ENCODE data around the gene ZNF688.

ZNF688 gene

DNA sequence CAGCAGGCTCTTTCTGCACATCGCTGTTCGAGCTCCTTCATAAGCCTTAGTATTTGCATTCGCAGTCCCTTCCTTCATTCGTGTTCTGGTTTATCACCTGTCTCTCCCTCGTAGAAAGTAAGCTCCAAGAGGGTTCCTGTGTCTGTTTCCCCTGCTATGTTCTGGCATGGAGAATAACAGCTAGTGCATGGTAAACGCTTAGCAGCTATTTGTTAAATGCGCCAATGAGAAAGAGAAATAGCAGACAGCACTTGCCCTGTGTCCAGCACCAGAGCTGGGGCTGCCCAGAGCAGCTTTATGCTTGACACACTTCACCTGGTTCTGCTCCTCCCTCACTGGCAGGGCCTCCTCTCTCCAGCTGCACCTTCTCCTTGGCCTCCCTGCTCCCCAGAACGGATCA, 5.5 kb downstream of the ZNF688 start:
- no peak overlapping the region for H3K9ac ChIP-seq (ENCODE audit: low read length)
- H3K9me3 ChIP-seq (ENCODE audit: control insufficient read depth, insufficient read depth, low read depth, low read length): no peaks in the 10 kb centered on the region
- no peak overlapping the region for H3K4me3 ChIP-seq (ENCODE audit: low read depth, low read length)

DNA sequence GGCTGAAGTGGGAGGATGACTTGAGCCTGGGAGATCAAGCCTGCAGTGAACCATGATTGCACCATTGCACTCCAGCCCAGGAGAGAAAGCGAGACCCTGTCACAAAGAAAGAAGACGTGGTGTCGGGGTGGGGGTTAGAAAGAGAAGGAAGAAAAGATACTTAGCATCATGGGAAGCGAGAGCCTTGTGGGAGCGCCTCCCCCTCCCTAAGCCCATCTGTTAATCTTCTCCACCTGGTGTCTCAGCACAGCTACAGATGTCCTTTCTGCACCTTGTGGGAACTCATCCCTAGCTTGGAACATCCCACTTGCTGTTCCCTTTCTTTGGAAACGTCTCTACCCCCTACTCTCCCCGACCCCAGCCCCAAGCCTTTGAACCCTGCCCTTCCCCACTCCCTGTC, 6.0 kb downstream of the ZNF688 start:
- H3K27ac ChIP-seq (ENCODE audit: low read depth, low read length): no peak overlapping the region
- H3K9me3 ChIP-seq (ENCODE audit: control insufficient read depth, insufficient read depth, low read depth, low read length): no peaks in the 10 kb centered on the region
- H3K9ac ChIP-seq (ENCODE audit: low read length): no peak overlapping the region
- peaks cover 11% of the 10 kb centered on the region; the same call in 1 of the 2 replicates for H3K4me1 ChIP-seq (ENCODE audit: control insufficient read depth, insufficient read depth, low read length)
- H3K36me3 ChIP-seq (ENCODE audit: control insufficient read depth, insufficient read depth, low read length): no peaks in the 10 kb centered on the region
- no peaks in the 10 kb centered on the region for H3K27me3 ChIP-seq (ENCODE audit: control insufficient read depth, insufficient read depth, low read length)
- H3K4me3 ChIP-seq (ENCODE audit: low read depth, low read length): no peak overlapping the region

More for the DNA sequence above, 5.5 kb downstream of the ZNF688 start:
- H3K27ac ChIP-seq (ENCODE audit: low read depth, low read length): no peak overlapping the region
- H3K36me3 ChIP-seq (ENCODE audit: control insufficient read depth, insufficient read depth, low read length): no peaks in the 10 kb centered on the region
- peaks cover 11% of the 10 kb centered on the region; the same call in 1 of the 2 replicates for H3K4me1 ChIP-seq (ENCODE audit: control insufficient read depth, insufficient read depth, low read length)
- H3K27me3 ChIP-seq (ENCODE audit: control insufficient read depth, insufficient read depth, low read length): no peaks in the 10 kb centered on the region

DNA sequence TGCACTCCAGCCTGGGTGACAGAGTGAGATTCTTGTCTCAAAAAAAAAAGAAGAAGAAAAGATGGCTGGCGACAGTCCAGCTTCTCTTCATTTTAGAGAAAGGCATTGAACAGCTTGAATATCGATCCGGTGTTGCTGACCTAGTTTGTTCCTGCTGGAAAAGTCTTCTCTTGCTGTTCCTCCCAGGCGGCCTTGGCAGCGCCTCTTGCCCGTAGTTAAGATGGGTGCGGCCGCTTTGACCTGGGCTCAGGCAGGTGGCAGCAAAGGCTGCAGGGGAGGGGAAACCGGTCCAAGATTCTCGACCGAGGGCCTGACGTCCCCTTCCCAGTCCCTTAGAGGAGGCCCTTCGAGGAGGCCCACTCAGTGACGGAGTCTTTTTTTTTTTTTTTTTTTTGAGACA, 9.5 kb downstream of the ZNF688 start:
- H3K4me3 ChIP-seq (ENCODE audit: low read depth, low read length): no peak overlapping the region
- H3K36me3 ChIP-seq (ENCODE audit: control insufficient read depth, insufficient read depth, low read length): no peaks in the 10 kb centered on the region
- H3K27me3 ChIP-seq (ENCODE audit: control insufficient read depth, insufficient read depth, low read length): no peaks in the 10 kb centered on the region
- H3K9ac ChIP-seq (ENCODE audit: low read length): no peak overlapping the region
- H3K27ac ChIP-seq (ENCODE audit: low read depth, low read length): no peak overlapping the region
- H3K4me1 ChIP-seq (ENCODE audit: control insufficient read depth, insufficient read depth, low read length): peaks cover 4% of the 10 kb centered on the region; the same call in 1 of the 2 replicates
- no peaks in the 10 kb centered on the region for H3K9me3 ChIP-seq (ENCODE audit: control insufficient read depth, insufficient read depth, low read depth, low read length)

DNA sequence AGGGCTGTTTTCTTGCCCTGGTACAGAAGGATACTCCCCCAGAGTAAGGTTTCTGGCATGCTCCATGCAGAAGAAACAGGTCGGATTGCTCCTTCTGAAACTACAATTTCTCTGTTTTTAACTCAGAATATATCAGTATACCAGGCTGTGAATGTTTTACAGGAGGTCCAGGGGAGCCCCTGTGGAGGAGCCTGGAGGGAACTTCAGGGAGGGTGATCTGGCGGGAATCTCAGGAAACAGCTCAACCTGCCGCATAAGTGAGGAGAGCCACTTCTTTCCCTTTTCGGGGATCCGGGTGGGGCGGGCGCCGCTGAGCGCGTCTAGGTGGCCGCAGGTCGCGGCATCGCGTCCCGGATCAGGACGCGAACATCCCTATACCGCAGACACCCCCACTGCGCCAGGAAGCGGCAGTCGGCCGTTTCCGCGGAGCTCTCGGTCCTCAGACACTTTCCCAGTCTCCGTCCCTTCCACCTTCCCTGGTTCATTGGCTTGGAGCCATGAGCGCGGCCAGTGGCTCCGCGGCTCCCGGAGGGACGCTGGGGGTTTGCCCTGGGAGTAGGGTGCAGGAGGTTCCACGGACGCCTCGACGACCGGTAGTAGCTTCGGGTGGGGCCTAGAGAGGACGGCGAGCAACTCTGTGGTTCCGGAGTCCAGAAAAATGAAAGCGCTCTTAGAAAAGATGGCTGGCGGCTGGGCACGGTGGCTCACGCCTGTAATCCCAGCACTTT, 10.3 kb downstream of the ZNF688 start:
- Histone ChIP-seq H3K9ac (ENCODE audit: low read length) (no peak overlapping the region), H3K27ac (ENCODE audit: low read depth, low read length) (no peak overlapping the region), H3K4me3 (ENCODE audit: low read depth, low read length) (peak overlapping the region; percentile 45; the same call in 1 of the 2 replicates), H3K9me3 (ENCODE audit: control insufficient read depth, insufficient read depth, low read depth, low read length) (no peaks in the 10 kb centered on the region), H3K27me3 (ENCODE audit: control insufficient read depth, insufficient read depth, low read length) (no peaks in the 10 kb centered on the region), H3K4me1 (ENCODE audit: control insufficient read depth, insufficient read depth, low read length) (peaks cover 6% of the 10 kb centered on the region; the same call in 1 of the 2 replicates), H3K36me3 (ENCODE audit: control insufficient read depth, insufficient read depth, low read length) (no peaks in the 10 kb centered on the region)

DNA sequence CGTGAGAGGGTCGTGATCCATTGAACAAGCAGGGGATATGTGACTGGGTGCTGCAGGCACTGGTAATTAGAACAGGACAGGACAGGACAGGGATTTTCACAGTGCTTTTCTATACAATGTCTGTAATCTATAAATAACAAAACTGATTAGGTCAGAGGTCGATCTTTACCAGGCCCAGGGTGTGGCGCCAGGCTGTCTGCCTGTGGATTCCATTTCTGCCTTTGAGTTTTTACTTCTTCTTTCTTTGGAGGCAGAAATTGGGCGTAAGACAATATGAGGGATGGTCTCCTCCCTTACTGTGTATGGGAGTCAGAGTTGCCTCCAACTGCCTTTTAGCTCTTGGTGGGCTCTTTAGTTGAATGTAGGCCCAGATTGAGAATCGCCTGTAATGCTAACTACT, 11.8 kb downstream of the ZNF688 start:
- H3K9me3 ChIP-seq (ENCODE audit: control insufficient read depth, insufficient read depth, low read depth, low read length): no peaks in the 10 kb centered on the region
- peaks cover 9% of the 10 kb centered on the region; the same call in 1 of the 2 replicates for H3K4me1 ChIP-seq (ENCODE audit: control insufficient read depth, insufficient read depth, low read length)
- no peak overlapping the region for H3K9ac ChIP-seq (ENCODE audit: low read length)
- H3K27ac ChIP-seq (ENCODE audit: low read depth, low read length): no peak overlapping the region
- H3K4me3 ChIP-seq (ENCODE audit: low read depth, low read length): no peak overlapping the region
- peaks cover 15% of the 10 kb centered on the region; the same call in 1 of the 2 replicates for H3K36me3 ChIP-seq (ENCODE audit: control insufficient read depth, insufficient read depth, low read length)
- H3K27me3 ChIP-seq (ENCODE audit: control insufficient read depth, insufficient read depth, low read length): no peaks in the 10 kb centered on the region

DNA sequence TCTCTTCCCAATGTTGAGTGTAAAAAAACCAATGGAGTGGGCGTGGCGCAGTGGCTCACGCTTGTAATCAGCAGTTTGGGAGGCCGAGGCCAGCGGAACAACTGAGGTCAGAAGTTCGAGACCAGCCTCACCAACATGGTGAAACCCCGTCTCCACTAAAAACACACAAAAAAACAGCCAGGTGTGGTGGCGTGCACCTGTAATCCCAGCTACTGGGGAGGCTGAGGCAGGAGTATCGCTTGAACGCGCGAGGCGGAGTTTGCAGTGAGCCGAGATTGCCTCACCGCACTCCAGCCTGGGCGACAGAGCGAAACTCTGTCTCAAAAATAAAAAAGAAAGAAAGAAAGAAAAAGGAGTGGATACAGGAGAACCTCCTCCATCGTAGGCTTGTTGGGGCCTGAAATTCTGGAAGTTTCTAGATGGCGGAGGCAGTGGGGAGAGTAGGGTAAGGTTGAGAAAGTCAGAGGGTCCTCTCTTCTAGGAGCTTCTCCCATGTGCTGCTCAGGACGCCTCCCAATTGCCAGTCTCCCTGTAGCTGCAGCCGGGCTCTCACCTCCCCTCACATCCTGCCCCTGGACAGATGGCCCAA, 12.6 kb downstream of the ZNF688 start:
- peaks cover 21% of the 10 kb centered on the region for H3K36me3 ChIP-seq (ENCODE audit: control insufficient read depth, insufficient read depth, low read length)
- peaks cover 9% of the 10 kb centered on the region; the same call in 1 of the 2 replicates for H3K4me1 ChIP-seq (ENCODE audit: control insufficient read depth, insufficient read depth, low read length)
- peak overlapping the region; percentile 53 for H3K4me3 ChIP-seq (ENCODE audit: low read depth, low read length)
- no peaks in the 10 kb centered on the region for H3K27me3 ChIP-seq (ENCODE audit: control insufficient read depth, insufficient read depth, low read length)
- peak overlapping the region; percentile 69 for H3K9ac ChIP-seq (ENCODE audit: low read length)
- H3K9me3 ChIP-seq (ENCODE audit: control insufficient read depth, insufficient read depth, low read depth, low read length): no peaks in the 10 kb centered on the region
- H3K27ac ChIP-seq (ENCODE audit: low read depth, low read length): peak overlapping the region; percentile 92; the same call in 1 of the 2 replicates

DNA sequence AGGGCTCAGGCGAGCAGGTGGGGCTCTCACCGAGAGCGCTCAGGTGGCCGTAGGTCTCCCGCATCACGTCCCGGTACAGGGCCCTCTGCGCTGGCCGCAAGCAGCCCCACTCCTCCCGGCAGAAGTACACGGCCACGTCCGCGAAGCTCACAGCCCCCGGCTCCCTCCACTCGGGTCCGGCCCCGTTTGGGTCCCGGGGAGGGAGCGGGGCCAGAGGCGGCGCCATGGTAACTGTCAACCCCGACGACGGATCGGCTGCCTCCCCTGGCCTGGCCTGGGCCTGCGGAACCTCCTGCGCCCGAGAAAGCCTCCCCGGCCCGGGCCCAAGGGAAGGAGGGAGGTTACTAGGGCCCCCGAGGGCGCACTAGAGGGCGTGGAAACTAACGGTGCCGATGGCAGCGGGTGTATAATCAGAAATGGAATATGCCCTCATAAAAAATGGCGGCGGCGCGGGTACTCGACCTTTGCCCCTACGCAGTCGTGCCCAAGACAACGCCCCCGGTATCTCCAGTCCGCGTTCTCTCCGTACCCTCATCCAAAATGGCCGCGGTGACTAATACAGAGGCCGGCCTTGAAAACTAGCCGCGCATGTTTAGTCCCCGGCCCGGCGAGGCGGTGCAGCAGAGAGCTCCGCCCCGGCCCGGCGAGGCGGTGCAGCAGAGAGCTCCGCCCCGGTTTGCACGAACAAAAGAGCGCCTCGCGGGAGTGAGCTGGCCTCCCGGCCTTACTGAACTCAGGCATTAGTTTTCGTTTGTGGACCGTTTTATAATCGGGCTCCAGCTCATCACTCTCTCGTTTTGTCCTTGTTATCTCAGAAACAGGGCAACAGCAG, 13.3 kb downstream of the ZNF688 start, which contains the start of gene ZNF764:
Gene ZNF764 (minus strand): TSS at position 418 of the 832 bp plus-strand sequence. CDS start 192 bp downstream, at position 226.
- H3K4me1 ChIP-seq (ENCODE audit: control insufficient read depth, insufficient read depth, low read length): peaks cover 16% of the 10 kb centered on the region; the same call in 1 of the 2 replicates
- peak within 1 kb of the TSS; percentile 91 for H3K9ac ChIP-seq (ENCODE audit: low read length)
- H3K36me3 ChIP-seq (ENCODE audit: control insufficient read depth, insufficient read depth, low read length): peaks cover 25% of the 10 kb centered on the region
- H3K4me3 ChIP-seq (ENCODE audit: low read depth, low read length): peak within 1 kb of the TSS; percentile 95
- H3K9me3 ChIP-seq (ENCODE audit: control insufficient read depth, insufficient read depth, low read depth, low read length): no peaks in the 10 kb centered on the region
- H3K27ac ChIP-seq (ENCODE audit: low read depth, low read length): peak within 1 kb of the TSS; percentile 92
- no peaks in the 10 kb centered on the region for H3K27me3 ChIP-seq (ENCODE audit: control insufficient read depth, insufficient read depth, low read length)

DNA sequence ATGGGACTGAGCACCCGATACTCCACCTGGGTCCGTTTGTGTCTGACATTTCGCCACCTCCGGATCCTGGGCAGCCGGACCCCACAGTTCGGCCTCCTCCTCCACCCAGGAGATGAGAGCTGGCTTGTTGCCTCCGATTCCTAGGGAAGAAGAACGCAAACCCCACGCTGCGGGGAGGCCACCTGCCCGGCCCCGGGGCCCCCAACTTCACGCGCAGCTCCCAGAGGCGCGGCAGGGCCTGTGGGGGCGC, 13.9 kb downstream of the ZNF688 start:
- Histone ChIP-seq H3K36me3 (ENCODE audit: control insufficient read depth, insufficient read depth, low read length) (peaks cover 27% of the 10 kb centered on the region), H3K9me3 (ENCODE audit: control insufficient read depth, insufficient read depth, low read depth, low read length) (no peaks in the 10 kb centered on the region), H3K27me3 (ENCODE audit: control insufficient read depth, insufficient read depth, low read length) (no peaks in the 10 kb centered on the region), H3K4me1 (ENCODE audit: control insufficient read depth, insufficient read depth, low read length) (peaks cover 19% of the 10 kb centered on the region; the same call in 1 of the 2 replicates), H3K4me3 (ENCODE audit: low read depth, low read length) (peak overlapping the region; percentile 95), H3K27ac (ENCODE audit: low read depth, low read length) (peak overlapping the region; percentile 92), H3K9ac (ENCODE audit: low read length) (peak overlapping the region; percentile 91)

DNA sequence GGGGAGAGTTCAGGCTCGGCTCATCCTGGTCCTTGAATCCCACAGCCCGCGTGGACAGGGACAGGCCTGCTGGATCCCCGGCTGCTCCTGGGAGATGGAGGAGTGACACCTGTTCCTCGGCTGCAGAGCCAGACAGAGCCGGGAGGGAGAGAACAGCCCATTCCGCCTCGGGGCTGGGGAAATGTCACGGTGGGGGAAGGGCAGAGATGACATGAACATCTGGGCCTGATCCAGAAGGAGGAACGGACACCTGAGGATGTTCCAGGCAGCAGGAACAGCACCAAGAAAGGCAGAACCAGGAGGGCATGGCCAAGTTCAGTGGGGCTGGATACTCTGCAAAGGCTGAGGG, 15.4 kb downstream of the ZNF688 start:
- Histone ChIP-seq H3K27me3 (ENCODE audit: control insufficient read depth, insufficient read depth, low read length) (no peaks in the 10 kb centered on the region), H3K27ac (ENCODE audit: low read depth, low read length) (no peak overlapping the region), H3K4me1 (ENCODE audit: control insufficient read depth, insufficient read depth, low read length) (peaks cover 19% of the 10 kb centered on the region; the same call in 1 of the 2 replicates), H3K36me3 (ENCODE audit: control insufficient read depth, insufficient read depth, low read length) (peaks cover 27% of the 10 kb centered on the region), H3K9ac (ENCODE audit: low read length) (no peak overlapping the region), H3K4me3 (ENCODE audit: low read depth, low read length) (no peak overlapping the region), H3K9me3 (ENCODE audit: control insufficient read depth, insufficient read depth, low read depth, low read length) (no peaks in the 10 kb centered on the region)

DNA sequence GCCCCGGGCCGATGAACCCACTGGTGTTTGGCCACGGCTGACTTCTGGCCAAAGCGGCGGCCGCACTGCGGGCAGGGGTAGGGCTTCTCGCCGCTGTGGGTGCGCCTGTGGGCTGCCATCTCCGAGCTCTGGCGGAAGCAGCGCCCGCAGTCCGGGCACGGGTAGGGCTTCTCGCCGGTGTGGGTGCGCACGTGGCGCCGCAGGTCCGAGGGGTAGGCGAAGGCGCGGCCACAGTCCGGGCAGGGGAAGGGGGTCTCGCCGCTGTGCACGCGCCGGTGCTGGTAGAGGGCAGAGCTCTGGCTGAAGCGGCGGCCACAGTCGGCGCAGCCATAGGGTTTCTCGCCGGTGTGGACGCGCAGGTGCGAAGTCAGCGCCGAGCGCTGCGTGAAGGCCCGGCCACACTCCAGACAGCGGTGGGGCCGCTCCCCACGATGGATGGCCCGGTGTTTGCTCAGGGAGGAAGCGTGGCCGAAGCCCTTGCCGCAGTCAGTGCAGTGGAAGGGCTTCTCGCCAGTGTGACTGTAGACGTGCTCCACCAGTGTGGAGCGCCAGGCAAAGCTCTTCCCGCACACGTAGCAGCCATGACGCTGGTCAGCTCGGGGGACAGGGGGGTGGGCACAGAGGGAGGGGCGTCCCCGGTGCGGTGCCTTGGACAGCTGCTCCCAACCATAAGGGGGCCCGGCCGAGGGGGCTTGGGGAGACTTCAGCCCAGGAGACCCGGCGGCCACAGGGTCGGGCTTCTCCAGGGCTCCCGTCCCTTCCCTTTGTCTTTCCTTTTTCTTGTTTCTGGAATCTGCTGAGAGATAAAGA, 16.0 kb downstream of the ZNF688 start:
- no peak overlapping the region for H3K9ac ChIP-seq (ENCODE audit: low read length)
- H3K27ac ChIP-seq (ENCODE audit: low read depth, low read length): no peak overlapping the region
- peaks cover 19% of the 10 kb centered on the region; the same call in 1 of the 2 replicates for H3K4me1 ChIP-seq (ENCODE audit: control insufficient read depth, insufficient read depth, low read length)
- no peaks in the 10 kb centered on the region for H3K27me3 ChIP-seq (ENCODE audit: control insufficient read depth, insufficient read depth, low read length)
- H3K9me3 ChIP-seq (ENCODE audit: control insufficient read depth, insufficient read depth, low read depth, low read length): no peaks in the 10 kb centered on the region
- no peak overlapping the region for H3K4me3 ChIP-seq (ENCODE audit: low read depth, low read length)
- peaks cover 27% of the 10 kb centered on the region for H3K36me3 ChIP-seq (ENCODE audit: control insufficient read depth, insufficient read depth, low read length)
